Right kidney (tissue), 1 donor: ENCODE measurements around the gene YRDC.
A peak's percentile ranks its signal among the peaks of the same experiment; 100 is the strongest.

Experiments
- DNase-seq: peaks from one replicate; pipeline ENCODE4 v3.0.0-alpha.2; 2016

Gene YRDC

DNA sequence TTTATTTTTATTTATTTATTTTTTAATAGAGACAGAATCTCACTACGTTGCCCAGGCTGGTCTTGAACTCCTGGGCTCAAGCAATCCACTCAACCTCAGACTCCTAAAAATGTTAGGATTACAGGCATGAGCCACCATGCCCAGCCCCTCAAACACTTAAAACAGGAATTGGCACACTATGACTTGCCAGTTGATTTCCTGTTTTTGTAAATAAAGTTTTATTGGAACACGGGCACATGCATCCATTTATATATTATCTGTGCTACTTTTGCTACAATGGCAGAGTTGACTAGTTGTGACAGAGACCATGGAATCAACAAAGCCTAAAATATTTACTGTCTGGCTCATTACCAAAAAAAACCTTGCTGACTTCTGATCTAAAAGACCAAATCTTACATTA lies 16.0 kb upstream of the YRDC start:
- DNase-seq: no peak

- no peak for DNase-seq
These were observed 15.2 kb upstream of the YRDC start for GRCh38 chr1:37822906-37823815.

DNA sequence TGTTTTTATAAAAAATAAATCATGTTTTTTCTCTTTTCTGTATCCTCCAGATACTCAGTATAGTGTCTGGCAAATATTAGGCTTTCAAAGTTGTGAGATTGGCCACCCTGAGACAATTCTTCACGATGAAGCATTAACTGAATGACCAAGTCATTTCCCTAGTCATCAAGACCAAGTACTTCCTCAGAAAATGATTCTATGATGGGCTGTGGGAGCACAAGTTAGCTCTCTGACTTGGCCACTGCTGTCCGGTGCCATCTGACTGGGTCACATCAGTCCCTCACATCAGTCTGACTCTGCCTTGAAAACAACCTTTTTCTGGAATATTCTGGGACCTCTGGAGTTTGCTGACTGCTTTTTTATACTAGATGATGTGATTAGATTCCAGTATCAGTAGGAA lies 13.5 kb upstream of the YRDC start:
- DNase-seq: no peak

DNA sequence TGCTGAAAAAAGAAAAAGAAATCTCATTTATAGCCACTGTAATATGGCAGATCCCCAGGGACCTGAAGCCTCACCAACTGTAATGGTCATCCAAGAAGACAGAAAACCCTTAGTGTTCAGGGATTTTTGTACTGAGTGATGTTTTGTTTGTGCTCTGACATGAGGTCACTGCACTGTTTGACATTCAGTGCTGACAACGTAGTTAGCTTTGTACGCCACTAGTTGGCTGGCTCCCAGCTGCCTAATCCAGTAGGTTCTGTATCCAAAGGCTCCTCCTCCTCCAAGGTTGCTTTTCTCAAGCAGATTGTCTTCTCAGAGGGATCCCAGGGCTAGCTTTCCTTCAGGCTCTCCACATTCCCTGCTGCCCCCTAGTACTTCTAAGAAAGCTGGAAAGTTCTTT lies 9.5 kb upstream of the YRDC start:
- no peak for DNase-seq

DNA sequence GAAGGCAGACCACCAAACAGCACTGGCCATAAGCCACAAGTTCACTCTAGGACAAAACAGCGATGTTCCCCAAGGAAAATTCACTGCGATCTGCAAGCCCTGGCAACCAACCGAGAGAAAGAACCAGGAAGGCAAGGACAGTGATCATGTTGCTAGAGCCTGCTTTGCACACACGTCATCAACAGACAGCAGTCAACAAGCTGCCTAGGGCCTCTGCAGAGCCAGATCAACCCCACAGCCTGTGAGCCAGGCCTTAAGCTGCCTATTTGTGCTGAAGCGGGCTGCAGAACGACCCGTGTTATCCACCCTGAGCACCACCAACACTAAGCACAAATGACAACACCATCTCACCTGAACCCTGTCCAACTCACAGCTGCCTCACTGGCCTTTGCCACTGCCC lies 6.2 kb upstream of the YRDC start:
- no peak for DNase-seq

- no peak for DNase-seq
These were observed 5.6 kb upstream of the YRDC start for GRCh38 chr1:37813529-37814145.

DNA sequence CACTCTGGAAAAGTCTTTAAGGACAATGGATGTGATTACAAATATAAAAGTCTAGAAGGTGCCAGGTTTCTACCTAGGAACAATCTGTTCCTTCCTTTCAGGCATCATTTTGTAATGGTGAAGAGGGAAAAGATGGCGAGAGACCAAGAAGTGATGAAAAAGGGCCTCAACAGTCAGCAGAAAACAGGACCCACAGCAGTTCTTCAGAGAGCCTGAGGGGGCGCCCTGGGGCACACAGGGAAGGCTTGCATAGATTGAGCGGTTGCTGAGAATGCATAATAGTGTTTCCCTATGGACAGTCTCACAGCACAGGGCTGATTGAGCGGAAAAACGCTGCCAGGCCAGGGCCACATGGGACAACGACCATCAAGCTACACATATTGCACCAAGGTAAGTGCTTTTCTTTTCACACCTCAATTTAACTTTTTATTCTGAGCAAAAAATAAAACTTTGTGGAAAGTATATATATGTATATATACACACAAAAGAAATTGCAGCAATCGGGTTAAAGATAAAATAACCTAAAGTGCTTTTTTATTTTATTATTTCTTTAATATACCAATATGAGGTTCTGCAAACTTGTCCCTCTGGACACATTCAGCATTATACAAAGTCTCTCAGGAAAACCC lies 3.1 kb upstream of the YRDC start:
- DNase-seq: peak; percentile 34

DNA sequence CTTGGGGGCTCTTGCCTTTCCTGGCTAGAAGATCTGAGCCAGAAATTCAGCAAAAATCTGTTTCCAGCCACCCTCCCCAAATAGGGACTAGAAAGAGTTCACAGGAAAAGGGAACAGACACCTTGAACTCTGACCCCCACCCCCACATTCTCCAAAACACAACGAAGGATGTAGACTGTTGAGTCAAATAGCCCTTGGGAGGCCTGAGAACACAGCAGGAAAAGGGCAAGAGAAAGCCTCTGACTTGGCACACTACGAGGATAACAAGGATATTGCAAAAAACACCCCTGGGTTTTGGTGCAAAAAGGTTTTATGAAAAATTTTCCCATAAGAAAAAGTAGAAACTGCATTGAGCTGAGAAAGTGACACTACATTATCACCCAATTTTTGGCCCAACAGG lies 1.9 kb upstream of the YRDC start:
- DNase-seq: no peak

DNA sequence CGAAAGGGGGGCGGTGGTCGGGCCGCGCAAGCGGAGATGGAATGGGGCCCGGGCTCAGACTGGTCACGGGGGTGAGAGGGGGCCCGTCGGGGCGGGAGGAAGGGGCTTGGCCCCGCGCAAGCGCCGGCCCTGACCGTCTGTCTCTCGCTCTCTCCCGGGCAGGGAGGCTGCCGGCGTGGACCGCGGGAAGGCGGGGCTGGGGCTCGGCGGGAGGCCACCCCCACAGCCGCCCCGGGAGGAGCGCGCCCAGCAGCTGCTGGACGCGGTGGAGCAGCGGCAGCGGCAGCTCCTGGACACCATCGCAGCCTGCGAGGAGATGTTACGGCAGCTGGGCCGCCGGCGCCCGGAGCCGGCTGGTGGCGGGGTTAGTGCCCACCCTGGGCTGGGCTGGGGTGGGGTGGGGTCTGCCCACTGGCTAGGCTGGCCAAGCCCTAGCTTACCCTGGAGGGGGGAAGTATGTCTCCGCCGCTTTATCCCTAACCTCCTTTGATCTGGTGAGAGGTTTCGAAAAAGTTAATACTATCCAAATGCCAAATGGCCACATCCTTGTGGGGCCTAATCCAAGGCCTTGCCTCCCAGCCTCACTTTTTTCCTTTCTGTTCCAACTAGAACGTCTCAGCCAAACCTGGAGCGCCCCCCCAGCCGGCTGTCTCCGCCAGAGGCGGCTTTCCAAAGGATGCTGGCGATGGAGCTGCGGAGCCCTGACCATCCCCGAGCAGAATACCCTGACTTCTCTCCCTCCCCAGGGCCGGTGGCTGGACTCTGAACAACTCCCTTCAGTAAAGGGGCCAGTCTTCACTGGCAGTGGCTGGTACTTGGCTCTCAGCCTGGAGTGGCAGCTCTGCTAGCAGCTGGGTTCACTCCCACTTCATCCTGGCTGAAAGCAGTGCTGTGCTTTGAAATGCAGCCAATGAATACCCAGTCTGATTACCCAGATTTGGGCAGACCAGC lies 636 bp upstream of the YRDC start:
- DNase-seq: peak; percentile 71

DNA sequence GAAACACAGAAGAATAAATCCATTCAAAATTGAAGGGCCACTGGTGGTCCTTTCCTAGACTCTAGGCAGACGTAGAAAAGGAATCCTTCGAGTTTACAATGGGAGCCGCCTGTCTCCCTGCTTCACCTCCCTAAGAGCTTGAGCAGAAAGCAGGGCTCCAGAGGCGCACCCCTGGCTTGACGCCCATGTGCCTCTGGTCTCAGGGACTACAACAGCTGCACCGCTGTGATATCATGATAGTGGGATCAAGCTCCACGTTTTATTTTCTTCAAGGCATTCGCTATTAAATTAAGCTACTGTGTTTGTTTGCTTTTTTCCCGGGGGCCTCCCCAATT lies 821 bp downstream of the YRDC start:
- no peak for DNase-seq

- no peak for DNase-seq
These were observed 5.6 kb downstream of the YRDC start for GRCh38 chr1:37802439-37802838.

- DNase-seq: no peak
These were observed 10.2 kb downstream of the YRDC start for GRCh38 chr1:37797750-37798345.

- peak; percentile 49 for DNase-seq
These were observed 12.5 kb downstream of the YRDC start for GRCh38 chr1:37795340-37796125.

GRCh38 chr1:37794372-37795339 lies 13.4 kb downstream of the YRDC start:
- peak; percentile 3 for DNase-seq

DNA sequence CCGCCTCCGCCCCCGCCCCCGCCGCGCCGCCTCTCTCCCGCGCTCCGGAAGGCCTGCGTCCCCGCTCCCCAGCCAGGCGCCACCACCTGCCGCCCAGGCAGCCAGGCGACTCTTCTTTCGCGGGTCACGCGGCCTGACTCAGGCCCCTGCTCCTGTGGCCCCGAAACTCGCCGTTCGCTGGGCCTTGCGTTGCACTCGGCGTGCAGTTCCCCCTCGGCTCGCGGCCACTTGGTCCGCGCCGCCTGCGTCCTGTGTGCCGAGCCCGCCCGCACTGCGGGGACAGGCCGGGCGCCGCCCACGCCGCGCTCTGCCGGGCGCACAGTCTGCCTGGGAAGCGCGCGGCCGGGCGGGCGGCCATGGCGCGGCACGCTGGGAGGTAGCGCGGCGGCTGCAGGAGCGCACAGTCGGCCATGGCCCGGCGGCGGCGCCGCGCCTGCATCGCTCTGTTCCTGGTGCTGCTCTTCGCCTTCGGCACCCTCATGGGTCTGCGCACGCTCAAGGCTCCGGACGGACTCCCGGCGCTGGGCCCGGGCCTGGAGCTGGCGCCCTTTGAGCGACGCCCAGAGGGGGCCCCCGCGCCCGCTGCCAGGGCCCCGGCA lies 14.1 kb downstream of the YRDC start, which contains the start of gene MANEAL:
TSS of gene MANEAL (plus strand) at position 75 of the 599 bp plus-strand sequence. CDS start at position 411, 336 bp downstream.
- peak; percentile 70 for DNase-seq

GRCh38 chr1:37792943-37793686 lies 14.9 kb downstream of the YRDC start:
- DNase-seq: no peak

GRCh38 chr1:37782491-37782890 lies 25.5 kb downstream of the YRDC start:
- no peak for DNase-seq

DNA sequence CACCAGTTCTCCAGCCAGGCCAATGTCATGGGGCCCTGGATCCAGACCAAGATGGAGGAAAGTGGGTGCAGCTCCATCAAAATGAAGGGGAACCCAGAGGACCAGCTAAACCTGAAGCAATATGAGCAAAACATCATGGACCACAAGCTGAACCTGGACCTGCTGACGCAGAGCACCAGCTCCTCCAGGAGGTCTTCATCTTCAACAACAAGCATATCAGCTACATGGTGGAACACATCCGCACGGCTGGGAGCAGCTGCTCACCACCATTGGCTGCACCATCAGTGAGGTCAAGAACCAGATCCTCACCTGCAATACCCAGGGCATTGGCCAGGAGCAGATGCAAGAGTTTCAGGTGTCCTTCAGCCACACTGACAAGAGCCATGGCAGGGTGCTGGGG lies 29.4 kb downstream of the YRDC start:
- DNase-seq: no peak
